ENCODE measurements around the gene RPP21. TPM values are rescaled to one million over a fixed set of nuclear protein-coding genes. Genes with fewer than 3 reads are reported as not detected.

Gene RPP21
- total RNA-seq, 4 donors from 2014 or later, result 73.3 to 177 (median 108) TPM

- intact Hi-C loops (cut with DNase I; ENCODE audit: low total_unique reads), result no loop called here
- 40 to 42% methylated on average over 4 of the region's 4 CpGs for WGBS, 2 donors
- H3K4me3 ChIP-seq (ENCODE audit: low read depth, poor library complexity, severe bottlenecking), result no peak overlapping the region
- DNase-seq (ENCODE audit: low spot score in 2 of 2), result no peak
- TF ChIP-seq POLR2A (IDR thresholded peaks at IDR 0.05) (no peak), CTCF (IDR thresholded peaks at IDR 0.05) (no peak)
Observed at GRCh38 chr6:30345852-30346251, 896 bp downstream of the RPP21 start.

GRCh38 chr6:30348957-30349356 is 4.0 kb downstream of the RPP21 start:
- DNase-seq (ENCODE audit: low spot score in 2 of 2), result no peak
- intact Hi-C loops (cut with DNase I; ENCODE audit: low total_unique reads), result no loop called here
- no peak overlapping the region for H3K4me3 ChIP-seq (ENCODE audit: low read depth, poor library complexity, severe bottlenecking)
- TF ChIP-seq CTCF (IDR thresholded peaks at IDR 0.05) (no peak), POLR2A (IDR thresholded peaks at IDR 0.05) (no peak)
- WGBS, 2 donors, result 56 to 57% methylated on average over 3 of the region's 3 CpGs

GRCh38 chr6:30349421-30350177 is 4.6 kb downstream of the RPP21 start:
- WGBS, 2 donors, result 57 to 59% methylated on average over 3 of the region's 3 CpGs
- TF ChIP-seq POLR2A (IDR thresholded peaks at IDR 0.05) (no peak), CTCF (IDR thresholded peaks at IDR 0.05) (no peak)

GRCh38 chr6:30350524-30350923 is 5.6 kb downstream of the RPP21 start:
- intact Hi-C loops (cut with DNase I; ENCODE audit: low total_unique reads), result no loop called here
- TF ChIP-seq POLR2A (IDR thresholded peaks at IDR 0.05) (no peak), CTCF (IDR thresholded peaks at IDR 0.05) (no peak)
- no peak for DNase-seq (ENCODE audit: low spot score in 2 of 2)
- no peak overlapping the region for H3K4me3 ChIP-seq (ENCODE audit: low read depth, poor library complexity, severe bottlenecking)
- WGBS, 2 donors, result 42 to 55% methylated on average over 1 of the region's 1 CpG

More at GRCh38 chr6:30349421-30350177, 4.6 kb downstream of the RPP21 start:
- DNase-seq (ENCODE audit: low spot score in 2 of 2), result no peak
- no peak overlapping the region for H3K4me3 ChIP-seq (ENCODE audit: low read depth, poor library complexity, severe bottlenecking)
- intact Hi-C loops (cut with DNase I; ENCODE audit: low total_unique reads), result no loop called here

GRCh38 chr6:30352550-30352949 is 7.6 kb downstream of the RPP21 start:
- no peak for TF ChIP-seq POLR2A (IDR thresholded peaks at IDR 0.05)
- TF ChIP-seq CTCF (IDR thresholded peaks at IDR 0.05), result no peak
- no peak overlapping the region for H3K4me3 ChIP-seq (ENCODE audit: low read depth, poor library complexity, severe bottlenecking)
- DNase-seq (ENCODE audit: low spot score in 2 of 2), result no peak
- intact Hi-C loops (cut with DNase I; ENCODE audit: low total_unique reads), result no loop called here
- 75 to 81% methylated on average over 2 of the region's 2 CpGs for WGBS, 2 donors

- intact Hi-C loops (cut with DNase I; ENCODE audit: low total_unique reads), result no loop called here
- H3K4me3 ChIP-seq (ENCODE audit: low read depth, poor library complexity, severe bottlenecking), result no peak overlapping the region
- 63 to 70% methylated on average over 4 of the region's 4 CpGs for WGBS, 2 donors
- DNase-seq (ENCODE audit: low spot score in 2 of 2), result no peak
- TF ChIP-seq POLR2A (IDR thresholded peaks at IDR 0.05) (no peak), CTCF (IDR thresholded peaks at IDR 0.05) (no peak)
Observed at GRCh38 chr6:30355281-30355680, 10.3 kb downstream of the RPP21 start.

Data from lower leg skin (tissue), 4 donors.